Neural progenitor cell (in vitro differentiated cells): Measurements from ENCODE around the gene CRIP2.

ENCODE experiments used
- EZH2 ChIP-seq: fragments of 200-600 bp; sonication (generic); IDR thresholded peaks from 2 replicates; pipeline ENCODE4 v1.6.1; 2017; ENCODE audit warnings: antibody characterized with exemption, mild to moderate bottlenecking, moderate library complexity
- TF ChIP-seq, protein P1 (sequence below): fragments of 200-600 bp; sonication (generic); IDR thresholded peaks from 2 replicates; pipeline ENCODE4 v1.5.1; 2017; ENCODE audit warnings: antibody characterized with exemption, mild to moderate bottlenecking

- TF ChIP-seq, protein P1, sequence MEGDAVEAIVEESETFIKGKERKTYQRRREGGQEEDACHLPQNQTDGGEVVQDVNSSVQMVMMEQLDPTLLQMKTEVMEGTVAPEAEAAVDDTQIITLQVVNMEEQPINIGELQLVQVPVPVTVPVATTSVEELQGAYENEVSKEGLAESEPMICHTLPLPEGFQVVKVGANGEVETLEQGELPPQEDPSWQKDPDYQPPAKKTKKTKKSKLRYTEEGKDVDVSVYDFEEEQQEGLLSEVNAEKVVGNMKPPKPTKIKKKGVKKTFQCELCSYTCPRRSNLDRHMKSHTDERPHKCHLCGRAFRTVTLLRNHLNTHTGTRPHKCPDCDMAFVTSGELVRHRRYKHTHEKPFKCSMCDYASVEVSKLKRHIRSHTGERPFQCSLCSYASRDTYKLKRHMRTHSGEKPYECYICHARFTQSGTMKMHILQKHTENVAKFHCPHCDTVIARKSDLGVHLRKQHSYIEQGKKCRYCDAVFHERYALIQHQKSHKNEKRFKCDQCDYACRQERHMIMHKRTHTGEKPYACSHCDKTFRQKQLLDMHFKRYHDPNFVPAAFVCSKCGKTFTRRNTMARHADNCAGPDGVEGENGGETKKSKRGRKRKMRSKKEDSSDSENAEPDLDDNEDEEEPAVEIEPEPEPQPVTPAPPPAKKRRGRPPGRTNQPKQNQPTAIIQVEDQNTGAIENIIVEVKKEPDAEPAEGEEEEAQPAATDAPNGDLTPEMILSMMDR, result no peak
- TF ChIP-seq EZH2, result no peak
Measured at GRCh38 chr14:105495990-105496830, 21.6 kb downstream of the CRIP2 start.
